Stimulated activated CD4-positive, alpha-beta T cell treated with anti-CD3 and anti-CD28 coated beads, Interleukin-15, amount 100 ng/mL, for 1 hour (primary cell): ENCODE data around the gene CNTN6.

ENCODE experiments used
- DNase-seq, 2 donors: peaks; one replicate each; pipeline ENCODE4 v3.0.0-alpha.2; 2020; ENCODE audit warnings: low read depth in 1 of 2, low spot score in 1 of 2

CNTN6 gene

GRCh38 chr3:1172644-1173043 lies 79.8 kb downstream of the CNTN6 start:
- DNase-seq: no peak

- no peak for DNase-seq
These were observed 86.3 kb downstream of the CNTN6 start for GRCh38 chr3:1179146-1179545.

GRCh38 chr3:1183320-1184048 lies 90.7 kb downstream of the CNTN6 start:
- DNase-seq: no peak

GRCh38 chr3:1190569-1190968 lies 97.7 kb downstream of the CNTN6 start:
- DNase-seq: no peak

- DNase-seq: no peak
These were observed 98.2 kb downstream of the CNTN6 start for GRCh38 chr3:1191026-1191425.

- DNase-seq: no peak
These were observed 103.1 kb downstream of the CNTN6 start for GRCh38 chr3:1195947-1196346.

- no peak for DNase-seq
These were observed 104.2 kb downstream of the CNTN6 start for GRCh38 chr3:1197051-1197450.

- no peak for DNase-seq
These were observed 107.5 kb downstream of the CNTN6 start for GRCh38 chr3:1200371-1200770.

- DNase-seq: no peak
These were observed 115.1 kb downstream of the CNTN6 start for GRCh38 chr3:1207904-1208303.

GRCh38 chr3:1214933-1215332 lies 122.1 kb downstream of the CNTN6 start:
- no peak for DNase-seq

GRCh38 chr3:1216856-1217255 lies 124.0 kb downstream of the CNTN6 start:
- no peak for DNase-seq

- no peak for DNase-seq
These were observed 134.3 kb downstream of the CNTN6 start for GRCh38 chr3:1227111-1227510.

GRCh38 chr3:1228289-1228688 lies 135.5 kb downstream of the CNTN6 start:
- no peak for DNase-seq

GRCh38 chr3:1230920-1231319 lies 138.1 kb downstream of the CNTN6 start:
- DNase-seq: no peak

GRCh38 chr3:1232276-1232675 lies 139.5 kb downstream of the CNTN6 start:
- no peak for DNase-seq

- DNase-seq: no peak
These were observed 142.8 kb downstream of the CNTN6 start for GRCh38 chr3:1235526-1236120.

- DNase-seq: no peak
These were observed 158.6 kb downstream of the CNTN6 start for GRCh38 chr3:1251282-1252060.

- DNase-seq: no peak
These were observed 159.2 kb downstream of the CNTN6 start for GRCh38 chr3:1252061-1252430.

GRCh38 chr3:1262246-1262645 lies 169.4 kb downstream of the CNTN6 start:
- DNase-seq: no peak

- no peak for DNase-seq
These were observed 170.3 kb downstream of the CNTN6 start for GRCh38 chr3:1263121-1263520.

GRCh38 chr3:1269808-1270207 lies 177.0 kb downstream of the CNTN6 start:
- no peak for DNase-seq

GRCh38 chr3:1272546-1273265 lies 179.9 kb downstream of the CNTN6 start:
- DNase-seq: no peak
